SU-DHL-6 (cell line): ENCODE measurements around the gene BRD3OS.

Experiments used
- H2AFZ ChIP-seq: fragments of 200-600 bp; sonication (generic); 2 replicates; pipeline ENCODE4 v1.6.1; 2014; ENCODE audit warnings: low read depth, mild to moderate bottlenecking, moderate library complexity, mixed read lengths, antibody characterized with exemption, low read length; ENCODE audit not compliant: severe bottlenecking
- H3F3A ChIP-seq: fragments of 200-600 bp; shearing (Covaris generic); 2 replicates; pipeline ENCODE4 v1.6.0; 2016; ENCODE audit warnings: antibody characterized with exemption, mild to moderate bottlenecking; ENCODE audit not compliant: insufficient read depth
- H3K27ac ChIP-seq: fragments of 200-600 bp; sonication (generic); 2 replicates; pipeline ENCODE4 v1.5.1; 2016; ENCODE audit warnings: low read depth, mild to moderate bottlenecking, low read length, moderate library complexity, mixed read lengths
- H3K27me3 ChIP-seq: fragments of 200-600 bp; sonication (generic), shearing (Covaris generic); 2 replicates; pipeline ENCODE4 v1.6.0; 2014; ENCODE audit warnings: mild to moderate bottlenecking, low read length
- H3K36me3 ChIP-seq: fragments of 200-600 bp; sonication (generic); 2 replicates; pipeline ENCODE4 v1.6.1; 2014; ENCODE audit warnings: mild to moderate bottlenecking, low read length, mixed read lengths
- H3K4me2 ChIP-seq: fragments of 300-600, 200-600 bp; shearing (Covaris generic), sonication (generic); 2 replicates; pipeline ENCODE4 v1.6.0; 2014; ENCODE audit warnings: low read length, low read depth, mild to moderate bottlenecking; ENCODE audit not compliant: poor library complexity, severe bottlenecking
- H3K4me3 ChIP-seq: fragments of 200-600 bp; sonication (generic); 2 replicates; pipeline ENCODE4 v1.5.1; 2014; ENCODE audit warnings: antibody characterized with exemption, low read length, mild to moderate bottlenecking, mixed read lengths; ENCODE audit not compliant: insufficient read depth, poor library complexity, severe bottlenecking
- H3K79me2 ChIP-seq: fragments of 200-600 bp; sonication (generic); 2 replicates; pipeline ENCODE4 v1.6.1; 2014; ENCODE audit warnings: mild to moderate bottlenecking, low read length, moderate library complexity; ENCODE audit not compliant: insufficient read depth
- H3K9ac ChIP-seq: fragments of 200-600 bp; sonication (generic); 2 replicates; pipeline ENCODE4 v1.7.0; 2014; ENCODE audit warnings: mild to moderate bottlenecking, low read length
- H3K9me2 ChIP-seq: fragments of 200-600 bp; sonication (generic); replicated peaks from 2 replicates; pipeline ENCODE4 v1.6.1; 2014; ENCODE audit warnings: low read length; ENCODE audit not compliant: insufficient read depth
- H3K9me3 ChIP-seq: fragments of 200-600 bp; sonication (generic); 2 replicates; pipeline ENCODE4 v1.6.1; 2014; ENCODE audit warnings: low read length, mixed read lengths; ENCODE audit not compliant: insufficient read depth
- H4K20me1 ChIP-seq: fragments of 200-600 bp; sonication (generic); 2 replicates; pipeline ENCODE4 v1.6.1; 2014; ENCODE audit warnings: low read depth, mild to moderate bottlenecking, antibody characterized with exemption, low read length, moderate library complexity, mixed read lengths
- CTCF ChIP-seq: fragments of 200-600 bp; sonication (generic); IDR thresholded peaks from one replicate; pipeline ENCODE4 v1.5.1; 2017; ENCODE audit warnings: antibody characterized with exemption, mild to moderate bottlenecking, low read length, moderate library complexity; ENCODE audit not compliant: insufficient read depth, poor library complexity, severe bottlenecking
- EZH2phosphoT487 ChIP-seq: fragments of 200-600 bp; sonication (generic), shearing (Covaris generic); conservative IDR thresholded peaks from 2 replicates; pipeline ENCODE4 v1.6.1; 2018; ENCODE audit warnings: mild to moderate bottlenecking, antibody characterized with exemption, low read length, moderate library complexity, mixed read lengths

Gene BRD3OS

GRCh38 chr9:134037641-134038040 is 12.4 kb downstream of the BRD3OS start:
- no peaks in the 10 kb centered on the region for H3F3A ChIP-seq
- no peak overlapping the region for H3K4me2 ChIP-seq
- H3K79me2 ChIP-seq: no peaks in the 10 kb centered on the region
- H3K36me3 ChIP-seq: no peaks in the 10 kb centered on the region
- no peaks in the 10 kb centered on the region for H3K27me3 ChIP-seq
- H3K9me2 ChIP-seq: no peaks in the 10 kb centered on the region
- H3K4me3 ChIP-seq: no peak overlapping the region
- no peaks in the 10 kb centered on the region for H3K9me3 ChIP-seq
- no peaks in the 10 kb centered on the region for H4K20me1 ChIP-seq
- no peak overlapping the region for H3K9ac ChIP-seq
- H3K27ac ChIP-seq: no peak overlapping the region
- no peak overlapping the region for H2AFZ ChIP-seq
- TF ChIP-seq CTCF (no peak), EZH2phosphoT487 (no peak)

DNA sequence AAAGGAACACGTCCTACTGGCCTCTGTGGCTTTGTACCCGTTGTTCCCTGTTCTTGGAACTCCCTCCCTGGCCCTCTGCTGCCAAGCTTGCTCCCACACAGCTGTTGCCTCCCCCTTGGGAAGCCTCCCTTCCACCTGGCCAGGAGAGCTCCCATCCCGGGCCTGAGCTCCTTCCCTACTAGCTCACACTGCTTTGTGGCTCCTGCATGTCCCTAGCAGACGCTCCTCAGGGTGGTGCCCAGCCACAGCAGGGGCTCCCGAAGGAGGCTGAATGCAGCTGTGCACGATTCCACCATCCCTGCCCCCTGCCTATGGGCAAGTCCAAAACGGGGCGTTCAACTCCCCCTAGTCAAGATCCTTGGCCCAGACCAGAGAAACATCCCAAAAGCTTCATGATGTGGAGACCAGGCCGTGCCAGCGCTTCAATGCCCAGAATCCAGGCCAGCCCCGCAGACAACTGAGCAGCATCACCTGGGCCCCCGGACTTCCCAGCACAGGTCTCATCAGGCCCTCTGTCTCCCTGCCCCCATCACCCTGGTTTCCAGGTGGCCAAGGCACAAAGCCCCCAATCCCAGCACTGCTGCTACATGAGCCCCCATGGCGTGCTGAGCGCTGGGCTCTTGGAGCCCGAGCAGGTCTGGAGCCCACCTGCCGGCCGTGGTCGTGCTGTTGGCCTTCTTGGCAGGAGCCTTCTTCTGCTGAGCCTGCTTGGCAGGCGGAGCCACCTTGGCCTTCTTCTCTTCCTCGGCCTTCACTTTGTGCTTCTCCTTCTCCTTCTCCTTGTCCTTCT is 14.3 kb downstream of the BRD3OS start:
- no peaks in the 10 kb centered on the region for H3K36me3 ChIP-seq
- H3K9ac ChIP-seq: no peak overlapping the region
- no peaks in the 10 kb centered on the region for H4K20me1 ChIP-seq
- H3F3A ChIP-seq: no peaks in the 10 kb centered on the region
- no peak overlapping the region for H3K4me3 ChIP-seq
- no peaks in the 10 kb centered on the region for H3K9me3 ChIP-seq
- no peaks in the 10 kb centered on the region for H3K79me2 ChIP-seq
- H3K4me2 ChIP-seq: no peak overlapping the region
- no peaks in the 10 kb centered on the region for H3K27me3 ChIP-seq
- TF ChIP-seq CTCF: no peak
- no peak for TF ChIP-seq EZH2phosphoT487
- no peak overlapping the region for H2AFZ ChIP-seq
- H3K27ac ChIP-seq: no peak overlapping the region
- no peaks in the 10 kb centered on the region for H3K9me2 ChIP-seq

GRCh38 chr9:134040176-134040565 is 14.9 kb downstream of the BRD3OS start:
- Histone ChIP-seq H3K36me3 (no peaks in the 10 kb centered on the region), H4K20me1 (no peaks in the 10 kb centered on the region), H3K9me2 (no peaks in the 10 kb centered on the region), H3K4me2 (no peak overlapping the region), H3K4me3 (no peak overlapping the region), H3K27me3 (no peaks in the 10 kb centered on the region), H3K79me2 (no peaks in the 10 kb centered on the region), H3K9ac (no peak overlapping the region), H2AFZ (no peak overlapping the region), H3K9me3 (no peaks in the 10 kb centered on the region), H3F3A (no peaks in the 10 kb centered on the region), H3K27ac (no peak overlapping the region)
- TF ChIP-seq CTCF (no peak), EZH2phosphoT487 (no peak)
